Endodermal cell (in vitro differentiated cells): Measurements from ENCODE around the gene BCLAF1. TPM values are rescaled to one million over a fixed set of nuclear protein-coding genes. Genes with fewer than 3 reads are reported as not detected.

Source experiments
- DNase-seq: peaks from one replicate; pipeline ENCODE4 v3.0.0-alpha.2; 2017
- H3K27ac ChIP-seq: 2 replicates; pipeline ENCODE4 v1.5.1; 2013; ENCODE audit warnings: mild to moderate bottlenecking, low read depth, low read length, moderate library complexity
- H3K27me3 ChIP-seq: 2 replicates; pipeline ENCODE4 v1.6.1; 2013; ENCODE audit warnings: mild to moderate bottlenecking, low read length, moderate library complexity; ENCODE audit not compliant: insufficient read depth, control insufficient read depth, poor library complexity, severe bottlenecking
- H3K36me3 ChIP-seq: 2 replicates; pipeline ENCODE4 v1.7.0; 2013; ENCODE audit warnings: mild to moderate bottlenecking, low read length, moderate library complexity; ENCODE audit not compliant: control insufficient read depth, insufficient read depth
- H3K4me1 ChIP-seq: one replicate; pipeline ENCODE4 v1.7.0; 2013; ENCODE audit warnings: low read length; ENCODE audit not compliant: control insufficient read depth, insufficient read depth
- H3K4me3 ChIP-seq: 2 replicates; pipeline ENCODE4 v1.5.1; 2013; ENCODE audit warnings: mild to moderate bottlenecking, low read length, moderate library complexity
- H3K9ac ChIP-seq: 2 replicates; pipeline ENCODE4 v1.6.1; 2013; ENCODE audit warnings: mild to moderate bottlenecking, low read length, moderate library complexity; ENCODE audit not compliant: poor library complexity, severe bottlenecking; ENCODE audit errors: extremely low read depth
- H3K9me3 ChIP-seq: 2 replicates; pipeline ENCODE4 v1.6.1; 2013; ENCODE audit warnings: mild to moderate bottlenecking, low read length, moderate library complexity; ENCODE audit not compliant: control insufficient read depth
- H3K27ac Mint-ChIP-seq: 2 replicates; pipeline ENCODE4 v1.8.0; 2020; ENCODE audit warnings: mixed read lengths
- H3K27me3 Mint-ChIP-seq: 2 replicates; pipeline ENCODE4 v1.8.0; 2021; ENCODE audit warnings: mild to moderate bottlenecking, mixed read lengths; ENCODE audit not compliant: insufficient read depth
- H3K36me3 Mint-ChIP-seq: 2 replicates; pipeline ENCODE4 v1.8.0; 2020; ENCODE audit warnings: low read depth, mixed read lengths
- H3K4me1 Mint-ChIP-seq: 2 replicates; pipeline ENCODE4 v1.8.0; 2020; ENCODE audit warnings: mixed read lengths
- H3K4me3 Mint-ChIP-seq: 2 replicates; pipeline ENCODE4 v1.8.0; 2020; ENCODE audit warnings: mild to moderate bottlenecking, moderate library complexity, mixed read lengths
- H3K9me3 Mint-ChIP-seq: 2 replicates; pipeline ENCODE4 v1.8.0; 2020; ENCODE audit warnings: mild to moderate bottlenecking, mixed read lengths
- WGBS, 2 experiments: methylation state at CpG; one replicate each; pipeline versions ENCODE4 v1.1.5 to v1.1.7; 2013; ENCODE audit warnings: missing lambda C conversion rate in 2 of 2, mixed read lengths in 1 of 2; ENCODE audit not compliant: insufficient coverage in 1 of 2, insufficient read length in 1 of 2; 5-methylcytosine and 5-hydroxymethylcytosine counted together
- long read RNA-seq, 4 experiments: library from polyadenylated mRNA in 2 of 4; library from RNA in 1 of 4; library from capped mRNA in 1 of 4; stranded (forward) in 3 of 4; unstranded in 1 of 4; transcript quantifications; one replicate each; pipeline ENCODE4 v2.0.0, GENCODE V29; 2020 to 2021; ENCODE audit warnings: inconsistent platforms in 1 of 4
- polyA plus RNA-seq, 2 experiments: library from polyadenylated mRNA; stranded (reverse); fragments of 50-300 nt; gene quantifications; one replicate each; pipeline ENCODE4 v1.2.3, GENCODE V29; 2013
- total RNA-seq, 2 donors: library from RNA; stranded (reverse); fragmentation: NEBNext Ultra II Directional in 1 of 2; extraction: Animal tissue kit (Norgen Biotek cat#: 25700) in 1 of 2; gene quantifications; 2 replicates in 1 of 2; 3 replicates in 1 of 2; pipeline ENCODE4 v1.2.1, GENCODE V29; 2021
- TF ChIP-seq, protein P1 (sequence below): fragments of 200-600 bp; sonication (generic); conservative IDR thresholded peaks from 2 replicates; pipeline ENCODE4 v1.5.0; 2021; ENCODE audit warnings: antibody characterized with exemption, mild to moderate bottlenecking

The BCLAF1 gene, protein sequence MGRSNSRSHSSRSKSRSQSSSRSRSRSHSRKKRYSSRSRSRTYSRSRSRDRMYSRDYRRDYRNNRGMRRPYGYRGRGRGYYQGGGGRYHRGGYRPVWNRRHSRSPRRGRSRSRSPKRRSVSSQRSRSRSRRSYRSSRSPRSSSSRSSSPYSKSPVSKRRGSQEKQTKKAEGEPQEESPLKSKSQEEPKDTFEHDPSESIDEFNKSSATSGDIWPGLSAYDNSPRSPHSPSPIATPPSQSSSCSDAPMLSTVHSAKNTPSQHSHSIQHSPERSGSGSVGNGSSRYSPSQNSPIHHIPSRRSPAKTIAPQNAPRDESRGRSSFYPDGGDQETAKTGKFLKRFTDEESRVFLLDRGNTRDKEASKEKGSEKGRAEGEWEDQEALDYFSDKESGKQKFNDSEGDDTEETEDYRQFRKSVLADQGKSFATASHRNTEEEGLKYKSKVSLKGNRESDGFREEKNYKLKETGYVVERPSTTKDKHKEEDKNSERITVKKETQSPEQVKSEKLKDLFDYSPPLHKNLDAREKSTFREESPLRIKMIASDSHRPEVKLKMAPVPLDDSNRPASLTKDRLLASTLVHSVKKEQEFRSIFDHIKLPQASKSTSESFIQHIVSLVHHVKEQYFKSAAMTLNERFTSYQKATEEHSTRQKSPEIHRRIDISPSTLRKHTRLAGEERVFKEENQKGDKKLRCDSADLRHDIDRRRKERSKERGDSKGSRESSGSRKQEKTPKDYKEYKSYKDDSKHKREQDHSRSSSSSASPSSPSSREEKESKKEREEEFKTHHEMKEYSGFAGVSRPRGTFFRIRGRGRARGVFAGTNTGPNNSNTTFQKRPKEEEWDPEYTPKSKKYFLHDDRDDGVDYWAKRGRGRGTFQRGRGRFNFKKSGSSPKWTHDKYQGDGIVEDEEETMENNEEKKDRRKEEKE
- total RNA-seq = 100 to 1,000 TPM; 130 to 194 TPM
- polyA plus RNA-seq (2013, experiment 1 of 2) = 147 TPM
- polyA plus RNA-seq (2013, experiment 2 of 2) = 135 TPM
- long read RNA-seq, experiment 1, full-length matches to known transcripts = 2 of 53 reads
- long read RNA-seq, experiment 1, partial matches to known transcripts = 25 of 53 reads
- long read RNA-seq, experiment 1, other reads (novel, unspliced or antisense) = 26 of 53 reads
- long read RNA-seq, experiment 2, full-length matches to known transcripts = 110 of 158 reads
- long read RNA-seq, experiment 2, partial matches to known transcripts = 28 of 158 reads
- long read RNA-seq, experiment 2, other reads (novel, unspliced or antisense) = 20 of 158 reads
- long read RNA-seq, experiment 3, full-length matches to known transcripts = 51 of 579 reads
- long read RNA-seq, experiment 3, partial matches to known transcripts = 504 of 579 reads
- long read RNA-seq, experiment 3, other reads (novel, unspliced or antisense) = 24 of 579 reads
- long read RNA-seq, experiment 4, full-length matches to known transcripts = 6 of 121 reads
- long read RNA-seq, experiment 4, partial matches to known transcripts = 107 of 121 reads
- long read RNA-seq, experiment 4, other reads (novel, unspliced or antisense) = 8 of 121 reads

DNA sequence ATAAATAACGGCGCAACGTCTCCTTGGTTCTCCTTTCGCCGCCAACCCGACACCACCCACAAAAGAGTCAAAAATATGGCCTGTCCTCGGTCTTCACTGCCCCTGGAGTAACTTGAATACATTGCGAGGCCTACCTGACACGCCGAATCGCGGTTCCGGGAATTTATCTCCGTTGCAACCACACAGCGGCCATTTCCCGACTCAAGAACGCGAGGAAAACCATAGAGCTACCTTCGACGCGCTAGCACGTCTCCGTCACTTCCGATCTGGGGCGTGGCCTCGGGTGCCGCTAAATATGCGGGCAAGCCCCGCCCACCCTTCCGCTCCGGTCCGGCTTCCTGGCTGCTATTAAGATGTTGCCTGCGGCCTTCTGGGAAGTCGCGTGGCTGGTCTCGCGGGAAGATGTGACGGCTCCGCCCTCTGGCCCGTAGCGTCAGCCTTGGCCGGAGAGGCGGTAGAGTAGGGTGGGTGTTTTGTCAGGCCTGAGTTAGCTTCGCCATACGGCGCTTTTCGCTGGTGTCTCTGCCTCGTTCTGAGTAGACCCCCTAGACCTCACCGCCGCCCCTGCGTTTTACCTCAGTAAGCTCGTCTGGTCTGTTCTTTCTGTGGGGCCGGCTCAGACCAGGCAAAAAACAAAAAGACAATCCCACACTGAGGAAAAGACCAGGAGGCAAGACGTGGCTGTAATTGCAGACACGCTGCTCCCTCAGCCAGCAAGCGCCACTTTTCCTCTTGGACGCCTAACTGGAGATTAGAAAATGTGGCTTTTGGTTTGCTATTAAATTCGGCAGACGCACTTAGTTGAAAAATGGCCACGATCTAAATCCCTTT lies at the start of gene BCLAF1:
Gene BCLAF1, minus strand, starts transcription at position 268 of the 831 bp plus-strand sequence. CDS start 9,980 bp downstream, outside the sequence.
- Histone ChIP-seq H3K4me3 (peak within 1 kb of the TSS; percentile 91), H3K9me3 (no peaks in the 10 kb centered on the region), H3K27me3 (no peaks in the 10 kb centered on the region), H3K9ac (peak within 1 kb of the TSS; percentile 100), H3K4me1 (peaks cover 4% of the 10 kb centered on the region), H3K27ac (peak within 1 kb of the TSS; percentile 99), H3K36me3 (no peaks in the 10 kb centered on the region)
- WGBS, 2 experiments = 0% methylated on average over 16 to 60 of the region's 60 CpGs
- H3K4me1 Mint-ChIP-seq = peaks cover 26% of the 10 kb centered on the region
- peak within 1 kb of the TSS; percentile 100 for H3K27ac Mint-ChIP-seq
- no peaks in the 10 kb centered on the region for H3K27me3 Mint-ChIP-seq
- H3K36me3 Mint-ChIP-seq = peaks cover 4% of the 10 kb centered on the region
- DNase-seq = peak; percentile 100
- TF ChIP-seq, protein P1, sequence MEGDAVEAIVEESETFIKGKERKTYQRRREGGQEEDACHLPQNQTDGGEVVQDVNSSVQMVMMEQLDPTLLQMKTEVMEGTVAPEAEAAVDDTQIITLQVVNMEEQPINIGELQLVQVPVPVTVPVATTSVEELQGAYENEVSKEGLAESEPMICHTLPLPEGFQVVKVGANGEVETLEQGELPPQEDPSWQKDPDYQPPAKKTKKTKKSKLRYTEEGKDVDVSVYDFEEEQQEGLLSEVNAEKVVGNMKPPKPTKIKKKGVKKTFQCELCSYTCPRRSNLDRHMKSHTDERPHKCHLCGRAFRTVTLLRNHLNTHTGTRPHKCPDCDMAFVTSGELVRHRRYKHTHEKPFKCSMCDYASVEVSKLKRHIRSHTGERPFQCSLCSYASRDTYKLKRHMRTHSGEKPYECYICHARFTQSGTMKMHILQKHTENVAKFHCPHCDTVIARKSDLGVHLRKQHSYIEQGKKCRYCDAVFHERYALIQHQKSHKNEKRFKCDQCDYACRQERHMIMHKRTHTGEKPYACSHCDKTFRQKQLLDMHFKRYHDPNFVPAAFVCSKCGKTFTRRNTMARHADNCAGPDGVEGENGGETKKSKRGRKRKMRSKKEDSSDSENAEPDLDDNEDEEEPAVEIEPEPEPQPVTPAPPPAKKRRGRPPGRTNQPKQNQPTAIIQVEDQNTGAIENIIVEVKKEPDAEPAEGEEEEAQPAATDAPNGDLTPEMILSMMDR = no peak
- no peaks in the 10 kb centered on the region for H3K9me3 Mint-ChIP-seq
- H3K4me3 Mint-ChIP-seq = peak within 1 kb of the TSS; percentile 99

DNA sequence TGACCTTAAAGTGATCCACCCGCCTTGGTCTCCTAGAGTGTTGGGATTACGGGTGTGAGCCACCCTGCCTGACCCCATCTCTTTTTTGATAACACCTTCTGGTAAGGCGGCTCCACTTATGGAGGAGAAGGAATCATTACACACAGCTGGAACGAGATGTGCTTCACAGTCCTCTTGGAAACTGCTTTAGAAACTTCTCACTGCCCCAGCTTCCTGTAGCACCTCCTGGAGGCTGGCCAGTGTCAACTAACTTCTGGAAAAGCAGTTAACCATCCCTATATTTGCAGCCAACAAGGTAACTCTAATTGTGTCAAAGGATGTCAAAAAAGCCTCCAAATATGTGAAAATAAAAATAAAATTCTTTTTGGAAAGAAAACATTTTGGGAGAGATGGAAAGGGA lies 48.8 kb upstream of the BCLAF1 start:
- Histone ChIP-seq H3K27me3 (no peaks in the 10 kb centered on the region), H3K36me3 (peaks cover 6% of the 10 kb centered on the region), H3K9me3 (no peaks in the 10 kb centered on the region), H3K9ac (no peak overlapping the region), H3K27ac (no peak overlapping the region), H3K4me1 (no peaks in the 10 kb centered on the region), H3K4me3 (no peak overlapping the region)
- peaks cover 6% of the 10 kb centered on the region for H3K36me3 Mint-ChIP-seq
- WGBS, 2 experiments = 94 to 95% methylated on average over 2 to 4 of the region's 4 CpGs
- H3K4me3 Mint-ChIP-seq = no peak overlapping the region
- H3K27me3 Mint-ChIP-seq = no peaks in the 10 kb centered on the region
- DNase-seq = no peak
- no peaks in the 10 kb centered on the region for H3K9me3 Mint-ChIP-seq
- TF ChIP-seq, protein P1 = peak; percentile 59
- no peak overlapping the region for H3K27ac Mint-ChIP-seq
- H3K4me1 Mint-ChIP-seq = no peaks in the 10 kb centered on the region
